Choroid plexus epithelial cell (primary cell): ENCODE measurements around the gene CRTC3.
A peak's percentile ranks its signal among the peaks of the same experiment; 100 is the strongest.

Source experiments
- DNase-seq: peaks from one replicate; pipeline ENCODE4 v3.0.0-alpha.2; 2010; ENCODE audit warnings: low read depth
- H3K4me3 ChIP-seq: 2 replicates; pipeline ENCODE4 v1.5.1; 2011; ENCODE audit warnings: low read depth, mild to moderate bottlenecking, control low read depth, low read length, moderate library complexity
- CTCF ChIP-seq: conservative IDR thresholded peaks from 2 replicates; pipeline ENCODE4 v1.5.1; 2011; ENCODE audit warnings: low read depth, mild to moderate bottlenecking, control low read depth, inconsistent platforms, low read length, moderate library complexity

CRTC3 gene

GRCh38 chr15:90675464-90675863, 145.7 kb downstream of the CRTC3 start:
- no peak for DNase-seq
- H3K4me3 ChIP-seq = no peak overlapping the region
- no peak for TF ChIP-seq CTCF

- no peak for TF ChIP-seq CTCF
- no peak for DNase-seq
- no peak overlapping the region for H3K4me3 ChIP-seq
Observed at GRCh38 chr15:90677807-90678790, 148.4 kb downstream of the CRTC3 start.

- H3K4me3 ChIP-seq = no peak overlapping the region
- DNase-seq = no peak
- no peak for TF ChIP-seq CTCF
Observed at GRCh38 chr15:90679959-90680358, 150.2 kb downstream of the CRTC3 start.

- DNase-seq = peak; percentile 85
- H3K4me3 ChIP-seq = no peak overlapping the region
- TF ChIP-seq CTCF = no peak
Observed at GRCh38 chr15:90680371-90680935, 150.7 kb downstream of the CRTC3 start.

- TF ChIP-seq CTCF = no peak
- DNase-seq = no peak
- H3K4me3 ChIP-seq = no peak overlapping the region
Observed at GRCh38 chr15:90681056-90681455, 151.3 kb downstream of the CRTC3 start.

GRCh38 chr15:90681480-90681879, 151.8 kb downstream of the CRTC3 start:
- peak; percentile 71 for DNase-seq
- TF ChIP-seq CTCF = no peak
- H3K4me3 ChIP-seq = no peak overlapping the region

- no peak overlapping the region for H3K4me3 ChIP-seq
- no peak for TF ChIP-seq CTCF
- DNase-seq = no peak
Observed at GRCh38 chr15:90683371-90683770, 153.6 kb downstream of the CRTC3 start.
